SW480 (cell line): ENCODE data around the gene ADORA2A.

Experiments used
- DNase-seq: peaks from one replicate; pipeline ENCODE4 v3.0.0-alpha.2; 2016; ENCODE audit warnings: low spot score

The ADORA2A gene

GRCh38 chr22:24418786-24419474 lies 8.5 kb upstream of the ADORA2A start:
- no peak for DNase-seq

- no peak for DNase-seq
These were observed 7.9 kb upstream of the ADORA2A start for GRCh38 chr22:24419475-24419850.

DNA sequence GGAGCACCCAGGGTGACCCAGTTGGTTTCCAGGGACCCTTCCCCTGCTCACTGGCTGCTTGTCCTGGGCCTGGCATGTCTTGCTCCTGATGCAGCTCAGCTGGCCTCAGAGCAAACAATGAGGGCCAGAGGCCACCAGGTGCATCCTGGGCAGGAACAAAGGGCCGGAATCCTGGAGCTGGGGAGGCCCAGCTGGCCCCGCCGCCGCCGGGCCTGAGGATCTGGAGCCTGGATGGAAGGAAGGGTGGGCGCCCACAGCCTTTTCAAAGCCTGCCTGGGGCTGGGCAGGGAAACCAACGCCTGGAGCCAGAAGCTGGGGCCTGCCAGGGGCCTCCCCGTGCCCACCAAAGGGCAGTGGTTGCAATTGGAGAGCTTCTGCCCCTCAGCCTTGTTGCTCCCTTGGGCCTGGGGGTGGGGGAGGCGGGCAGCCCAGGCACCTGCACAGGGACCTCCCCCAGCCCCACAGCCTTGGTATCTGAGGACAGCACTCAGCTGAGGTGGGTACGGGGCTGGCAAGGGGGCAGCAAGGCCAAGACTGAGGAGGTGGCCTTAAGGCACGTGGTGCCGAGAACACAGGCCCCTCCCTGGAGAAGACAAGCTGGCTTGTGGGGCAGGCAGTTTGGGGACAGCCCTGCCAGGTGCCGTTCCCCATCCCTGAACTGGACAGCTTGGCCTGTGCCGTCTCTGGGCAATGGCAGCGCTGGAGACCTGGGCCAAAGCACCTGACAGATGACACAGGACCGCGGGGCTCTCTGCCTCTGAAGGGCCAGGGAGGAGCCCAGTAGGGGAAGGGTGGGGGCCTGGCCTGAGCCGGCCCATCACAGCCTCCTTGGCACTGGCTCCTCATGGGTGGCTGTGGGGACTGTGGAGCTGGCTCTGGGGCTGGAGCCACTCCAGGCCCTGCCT lies 7.1 kb upstream of the ADORA2A start:
- no peak for DNase-seq

- DNase-seq: no peak
These were observed 6.4 kb upstream of the ADORA2A start for GRCh38 chr22:24420977-24421343.

DNA sequence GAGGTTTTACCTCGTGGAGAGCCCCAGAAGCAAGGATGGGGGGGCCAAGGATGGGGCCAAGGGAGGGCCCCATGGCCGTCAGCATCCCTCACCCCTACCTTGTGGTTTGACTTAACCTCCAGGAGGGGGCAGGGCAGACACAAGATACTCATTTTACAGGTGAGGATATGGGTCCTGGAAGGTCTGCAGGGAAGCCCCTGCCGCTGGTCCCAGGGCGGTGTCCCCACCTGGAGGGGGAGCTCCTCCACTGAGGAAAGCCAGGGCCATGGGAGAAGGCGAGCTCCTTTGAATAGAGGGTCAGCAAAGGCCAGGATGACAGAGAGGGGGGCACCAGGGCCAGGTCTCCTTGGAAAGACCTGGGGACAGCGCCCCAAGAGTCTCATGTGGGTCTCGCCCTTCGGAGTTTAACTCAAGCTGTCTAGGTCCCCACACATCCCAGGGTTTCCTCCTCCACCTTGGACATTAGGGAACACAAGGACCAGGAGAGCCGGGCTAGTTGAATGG lies 5.9 kb upstream of the ADORA2A start:
- DNase-seq: peak; percentile 17

- no peak for DNase-seq
These were observed 5.2 kb upstream of the ADORA2A start for GRCh38 chr22:24422102-24422665.

DNA sequence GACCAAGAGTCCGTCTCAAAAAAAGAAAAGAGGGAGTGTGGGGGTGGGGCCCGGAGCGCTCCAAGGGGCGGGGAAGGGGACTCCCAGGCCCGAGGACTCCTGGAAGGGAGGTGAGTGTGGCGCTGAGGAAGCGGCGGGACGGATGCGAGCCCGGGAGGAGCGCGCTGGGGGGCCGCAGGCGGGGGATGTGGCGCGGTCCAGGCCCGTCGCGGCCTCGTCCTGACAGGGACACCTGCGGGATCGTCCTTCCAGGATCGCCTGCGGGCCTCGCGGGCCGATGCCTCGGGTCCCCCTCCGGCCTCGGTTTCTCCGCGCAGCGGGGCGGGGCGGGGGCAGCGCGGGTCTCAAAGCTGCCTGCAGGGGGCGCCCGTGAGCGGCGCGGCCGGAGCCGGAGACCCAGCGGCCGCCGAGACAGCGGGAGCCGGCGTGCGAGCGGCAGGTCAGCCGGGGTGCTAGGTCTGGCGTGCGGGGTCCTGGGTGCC lies 3.8 kb upstream of the ADORA2A start:
- DNase-seq: no peak

DNA sequence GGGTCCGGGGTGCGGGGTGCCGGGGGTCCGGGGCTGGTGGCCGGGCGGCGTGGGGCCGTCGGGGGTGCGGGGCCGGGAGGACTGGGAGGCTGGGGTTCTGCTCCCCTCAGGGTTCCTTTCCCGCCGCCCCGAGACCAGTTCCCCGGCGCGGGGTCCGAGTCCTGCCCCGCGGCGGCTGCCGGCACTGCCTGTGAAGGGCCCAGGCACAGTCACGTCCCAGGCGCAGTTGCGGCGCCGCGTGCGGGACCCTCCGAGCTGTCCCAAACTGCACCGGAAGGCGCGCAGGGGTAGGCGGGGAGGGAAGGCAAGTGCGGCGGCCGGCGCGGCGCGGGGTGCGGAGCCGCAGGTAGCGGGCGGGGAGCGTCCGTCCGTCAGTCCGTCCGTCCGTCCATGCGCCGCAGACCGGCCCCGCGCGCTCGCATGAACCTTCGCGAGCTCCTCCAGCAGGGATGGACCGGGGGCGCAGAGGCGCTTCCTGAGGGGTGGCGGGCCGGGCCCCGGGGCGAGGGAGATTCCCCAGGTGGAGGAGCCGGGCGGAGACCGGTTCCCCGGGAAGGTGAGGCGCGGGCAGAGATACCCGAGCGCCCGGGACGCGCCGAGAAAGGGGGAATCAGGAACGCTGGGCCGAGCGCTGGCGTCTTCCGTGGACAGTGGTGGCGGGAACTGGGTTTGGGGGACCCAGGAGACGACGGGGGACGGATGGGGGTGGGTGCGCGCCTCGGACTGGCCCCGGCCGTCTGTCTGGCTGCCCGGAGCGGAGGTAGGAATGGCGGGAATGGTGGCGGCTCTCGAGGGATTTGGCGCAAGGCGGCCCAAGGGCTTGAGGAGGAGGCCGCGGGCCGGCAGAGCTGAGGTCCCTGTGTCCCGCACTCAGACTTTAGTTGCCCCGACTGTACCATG lies 3.1 kb upstream of the ADORA2A start:
- DNase-seq: no peak

GRCh38 chr22:24424901-24425775 lies 2.3 kb upstream of the ADORA2A start:
- DNase-seq: no peak

GRCh38 chr22:24426436-24426835 lies 963 bp upstream of the ADORA2A start:
- DNase-seq: no peak

GRCh38 chr22:24426851-24427499 lies 424 bp upstream of the ADORA2A start:
- no peak for DNase-seq

- no peak for DNase-seq
These were observed 1.5 kb downstream of the ADORA2A start for GRCh38 chr22:24428751-24429410.

DNA sequence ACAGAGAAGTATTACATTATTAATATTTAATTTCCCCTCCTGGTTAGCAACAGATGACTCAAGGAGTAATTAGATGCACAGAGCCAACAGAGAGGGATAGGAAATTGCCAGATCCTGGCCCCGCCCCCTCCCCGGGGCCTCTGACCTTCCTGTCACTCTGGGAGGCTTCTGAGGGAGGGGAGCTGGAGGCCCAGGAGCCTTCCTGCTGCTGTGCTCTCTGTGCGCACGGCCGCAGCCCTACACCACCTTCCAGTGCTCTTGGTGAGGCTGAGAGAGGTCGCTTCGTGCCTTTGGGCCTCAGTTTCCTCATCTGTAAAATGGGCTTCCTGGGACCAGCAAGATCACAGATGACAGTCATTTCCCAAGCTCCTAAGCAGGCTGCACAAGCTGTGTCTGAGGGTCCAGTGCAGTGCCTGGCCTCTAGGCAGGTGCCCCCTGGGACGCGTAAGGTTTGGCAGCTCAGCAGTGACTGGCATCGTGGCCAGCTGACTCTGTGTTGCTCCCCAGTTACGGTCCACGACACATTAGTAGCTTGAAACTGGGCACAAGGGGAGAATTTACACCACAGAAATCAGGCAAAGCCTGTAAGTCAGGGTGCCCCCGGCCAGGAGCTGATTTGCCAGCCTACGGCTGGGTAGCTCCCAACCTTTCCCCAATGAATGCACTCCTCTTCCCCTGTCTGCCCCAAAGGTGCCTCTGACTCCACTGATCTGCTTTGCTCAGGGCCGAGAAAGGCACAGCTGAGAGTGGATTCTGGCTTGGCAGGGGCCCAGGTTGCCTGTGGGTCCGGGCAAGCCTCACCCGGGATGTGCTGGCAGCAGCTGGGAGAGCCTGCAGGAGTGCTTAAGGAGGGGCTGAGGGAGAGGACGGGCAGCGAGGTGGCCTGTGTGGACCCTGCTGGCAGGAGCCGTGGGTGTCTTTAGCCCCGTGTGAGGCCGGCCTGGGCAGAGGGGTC lies 2.3 kb downstream of the ADORA2A start:
- no peak for DNase-seq

DNA sequence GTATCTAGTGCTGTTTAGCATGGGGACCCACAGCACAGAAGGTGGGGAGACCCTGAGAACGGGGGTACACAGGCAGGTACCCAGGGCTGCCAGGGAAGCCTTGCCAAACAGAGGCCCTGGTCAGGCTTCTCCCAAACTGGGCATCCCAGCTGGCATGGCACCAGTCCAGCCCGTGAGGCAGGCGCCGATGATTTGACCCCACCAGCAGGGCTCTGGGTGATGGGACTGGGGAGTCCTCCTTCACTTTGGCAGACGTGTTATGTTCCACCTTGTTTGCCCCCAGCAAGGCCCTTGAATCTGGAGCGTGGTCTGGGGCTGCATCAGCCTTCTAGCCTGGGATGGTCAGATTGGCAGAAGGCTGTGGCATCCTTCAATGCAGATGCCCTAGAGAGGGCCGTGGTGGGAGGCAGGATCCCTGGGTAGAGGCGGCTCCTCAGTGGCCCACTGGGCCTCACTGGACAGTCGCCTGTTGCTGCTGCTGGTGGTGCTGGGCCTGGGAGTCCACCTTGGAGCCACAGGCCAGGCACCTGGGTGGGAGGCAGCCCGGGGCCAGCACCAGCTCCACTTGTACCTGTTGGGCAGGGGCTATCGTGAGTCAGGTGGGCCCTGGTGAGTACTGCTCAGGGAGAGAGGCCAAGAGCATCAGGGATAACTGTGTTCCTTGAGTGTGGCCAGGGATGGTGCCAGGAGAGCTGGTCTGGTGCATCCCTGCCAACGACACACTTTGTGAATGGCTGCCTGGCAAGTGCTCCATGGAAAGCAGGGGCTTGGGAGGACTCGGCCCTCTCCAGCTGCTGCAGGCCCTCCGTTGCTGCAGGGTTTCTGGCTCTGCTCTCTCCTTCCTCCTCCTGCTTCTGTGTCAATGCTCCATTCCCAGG lies 3.3 kb downstream of the ADORA2A start:
- DNase-seq: no peak

GRCh38 chr22:24431309-24432034 lies 4.1 kb downstream of the ADORA2A start:
- no peak for DNase-seq

DNA sequence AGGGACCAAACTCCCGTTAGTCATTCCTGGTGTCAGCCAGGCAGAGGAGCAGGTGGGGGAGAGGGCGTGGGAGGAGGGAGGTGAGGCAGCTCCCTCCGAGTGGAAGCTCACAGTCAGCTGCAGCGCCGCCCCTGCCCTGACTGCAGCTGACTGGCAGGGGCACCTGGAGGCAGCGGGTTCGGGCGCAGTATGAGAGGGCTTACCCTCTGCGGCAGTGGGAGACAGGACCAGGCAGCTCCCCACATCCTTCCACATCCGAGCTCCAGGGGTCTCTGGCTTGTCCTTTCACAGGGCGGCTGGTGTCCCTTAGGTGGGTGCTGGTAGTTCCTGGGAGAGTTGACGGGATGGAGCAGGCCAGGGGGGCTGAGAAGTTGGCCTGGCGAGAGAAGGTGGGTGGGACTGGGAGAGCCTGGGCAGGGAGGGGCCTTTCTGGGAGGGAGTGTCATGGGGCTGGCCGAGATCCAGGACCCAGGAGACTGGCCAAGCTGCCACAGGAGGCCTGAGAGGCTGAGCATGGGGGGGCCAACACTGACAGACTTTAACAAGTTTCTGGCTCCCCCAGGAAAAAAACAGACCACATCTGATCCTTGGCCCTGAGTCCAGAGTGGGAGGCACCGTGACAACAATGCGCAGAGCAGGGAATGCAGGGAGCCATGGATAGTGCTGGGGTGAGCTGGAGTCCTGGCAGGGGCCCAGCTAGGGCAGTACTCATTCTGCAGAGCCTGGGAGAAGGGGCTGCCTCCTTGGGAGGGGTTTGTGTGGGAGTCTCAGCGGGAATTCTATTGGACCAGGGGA lies 4.9 kb downstream of the ADORA2A start:
- DNase-seq: no peak
